HG02588 (cell line): ENCODE data around the gene CREBRF.
"Not testable (repeated sequence)": the region's sequence is repeated elsewhere in the genome, so short reads cannot be mapped to it uniquely, and the experiment has no call there.

ENCODE experiments used
- ATAC-seq: cut with Tn5 transposase; IDR thresholded peaks from one replicate; pipeline ENCODE4 v1.9.1; 2021; ENCODE audit warnings: mild to moderate bottlenecking, moderate library complexity; ENCODE audit not compliant: unreplicated experiment

Gene CREBRF

DNA sequence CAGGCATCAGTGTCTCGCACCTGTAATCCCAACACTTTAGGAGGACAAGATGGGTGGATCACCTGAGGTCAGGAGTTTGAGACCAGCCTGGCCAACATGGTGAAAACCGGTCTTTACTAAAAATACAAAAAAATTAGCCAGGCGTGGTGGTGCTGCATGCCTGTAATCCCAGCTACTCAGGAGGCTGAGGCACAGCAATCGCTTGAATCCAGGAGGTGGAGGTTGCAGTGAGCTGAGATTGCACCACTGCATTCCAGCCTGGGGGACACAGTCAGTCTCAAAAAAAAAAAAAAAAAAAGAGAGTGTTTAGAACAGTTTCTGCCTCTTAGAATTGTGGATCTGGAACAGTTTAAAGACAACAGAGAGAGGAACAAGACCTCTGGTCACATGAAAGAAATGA is 20.3 kb downstream of the CREBRF start:
- ATAC-seq = not testable (repeated sequence)

DNA sequence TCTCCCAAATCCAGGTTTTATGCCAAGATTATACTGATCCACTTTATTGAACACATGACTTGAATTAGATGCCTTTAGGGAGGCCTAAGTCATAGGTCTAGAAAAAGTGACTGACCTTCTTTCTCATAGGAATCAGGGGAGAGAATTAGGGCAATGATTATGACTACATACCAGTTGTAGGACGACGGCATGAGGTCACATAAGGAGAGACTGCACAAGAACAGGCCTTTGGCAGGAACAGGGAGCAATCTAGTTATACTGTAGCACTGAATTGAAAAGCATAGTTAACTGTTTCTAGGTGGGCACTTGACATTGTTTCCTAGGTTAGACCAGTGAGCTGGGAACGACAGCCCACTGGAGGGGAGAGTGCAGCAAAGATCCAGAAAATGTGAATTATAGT is 22.7 kb downstream of the CREBRF start:
- no peak for ATAC-seq

DNA sequence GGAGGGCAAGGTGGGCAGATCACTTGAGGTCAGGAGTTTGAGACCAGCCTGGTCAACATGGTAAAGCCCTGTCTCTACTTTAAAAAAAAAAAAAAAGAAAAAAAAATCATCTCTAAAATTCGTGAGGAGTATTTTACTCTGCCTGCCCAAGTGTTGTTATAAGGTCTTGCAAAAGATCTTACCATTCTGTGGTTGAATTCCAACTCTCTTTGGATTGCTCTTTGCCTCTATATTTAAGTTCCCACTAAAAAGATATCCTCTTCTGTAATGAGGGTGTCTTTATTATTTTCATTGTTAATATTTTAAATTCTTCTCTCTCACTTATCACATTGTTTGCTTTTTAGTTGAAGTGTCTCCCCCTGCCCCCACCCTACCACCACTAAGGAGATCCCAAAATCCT is 33.4 kb downstream of the CREBRF start:
- ATAC-seq = no peak

DNA sequence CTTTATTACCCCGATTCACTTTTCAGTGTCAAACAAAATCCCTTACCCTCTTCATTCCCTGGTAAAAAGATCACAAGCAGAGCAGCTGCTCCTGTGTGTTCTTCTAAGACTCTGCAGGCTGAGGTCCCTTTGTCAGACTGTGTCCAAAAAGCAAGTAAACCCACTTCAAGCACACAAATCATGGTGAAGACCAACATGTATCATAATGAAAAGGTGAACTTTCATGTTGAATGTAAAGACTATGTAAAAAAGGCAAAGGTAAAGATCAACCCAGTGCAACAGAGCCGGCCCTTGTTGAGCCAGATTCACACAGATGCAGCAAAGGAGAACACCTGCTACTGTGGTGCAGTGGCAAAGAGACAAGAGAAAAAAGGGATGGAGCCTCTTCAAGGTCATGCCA is 34.5 kb downstream of the CREBRF start:
- ATAC-seq = no peak

DNA sequence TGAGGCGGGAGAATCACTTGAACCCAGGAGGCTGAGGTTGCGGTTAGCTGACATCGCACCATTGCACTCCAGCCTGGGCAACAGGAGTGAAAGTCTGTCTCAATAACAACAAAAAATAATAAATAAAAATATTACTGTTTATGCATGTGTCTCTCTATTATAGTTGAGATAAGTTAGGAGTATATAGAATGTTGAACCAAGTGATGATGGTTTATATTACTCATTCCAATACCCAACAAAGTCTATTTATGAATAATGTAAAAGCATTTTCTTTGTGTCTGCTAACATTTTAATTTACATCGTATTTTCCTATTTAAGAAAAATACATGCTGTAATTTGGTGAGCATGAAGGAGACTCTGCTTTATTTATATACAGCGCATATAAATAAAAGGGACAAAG is 35.8 kb downstream of the CREBRF start:
- no peak for ATAC-seq

DNA sequence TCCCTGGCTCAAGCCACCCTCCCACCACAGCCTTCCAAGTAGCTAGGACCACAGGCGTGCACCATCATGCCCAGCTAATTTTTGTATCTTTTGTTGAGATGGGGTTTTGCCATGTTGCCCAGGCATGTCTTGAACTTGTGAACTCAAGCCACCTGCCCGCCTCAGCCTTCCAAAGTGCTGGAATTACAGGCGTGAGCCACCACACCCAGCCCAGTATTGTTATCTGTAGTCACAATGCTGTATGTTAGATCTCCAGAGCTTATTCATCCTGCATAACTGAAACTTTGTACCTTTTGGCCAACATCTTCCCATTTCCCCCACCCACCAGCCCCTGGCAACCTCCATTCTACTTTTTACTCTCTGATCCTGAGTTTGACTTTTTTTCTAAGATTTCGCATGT is 37.5 kb downstream of the CREBRF start:
- no peak for ATAC-seq

DNA sequence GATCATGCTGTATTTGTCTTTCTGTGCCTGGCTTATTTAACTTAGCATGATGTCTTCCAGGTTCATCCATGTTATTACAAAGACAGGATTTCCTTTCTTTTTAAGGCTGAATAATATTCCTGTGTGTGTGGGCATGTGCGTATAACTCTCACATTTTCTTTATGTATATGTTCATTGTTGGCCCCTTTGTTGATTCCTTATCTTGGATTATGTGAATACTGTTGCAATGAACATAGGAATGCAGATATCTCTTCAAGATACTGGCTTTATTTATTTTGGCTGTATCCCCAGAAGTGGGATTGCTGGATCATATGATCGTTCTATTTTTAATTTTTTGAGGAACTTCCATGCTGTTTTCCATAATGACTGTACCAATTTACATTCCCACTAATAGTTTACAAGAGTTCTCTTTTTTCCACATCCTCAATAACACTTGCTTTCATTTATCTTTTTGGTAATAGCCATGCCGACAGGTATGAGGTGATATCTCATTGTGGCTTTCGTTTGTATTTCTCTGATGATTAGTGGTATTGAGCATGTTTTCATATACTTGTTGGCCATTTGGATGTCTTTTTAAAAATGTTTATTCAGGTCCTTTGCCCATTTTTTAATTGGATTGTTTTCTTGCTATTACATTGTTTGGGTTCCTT is 38.0 kb downstream of the CREBRF start:
- ATAC-seq = no peak

GRCh38 chr5:173098787-173099186 is 42.6 kb downstream of the CREBRF start:
- ATAC-seq = no peak

DNA sequence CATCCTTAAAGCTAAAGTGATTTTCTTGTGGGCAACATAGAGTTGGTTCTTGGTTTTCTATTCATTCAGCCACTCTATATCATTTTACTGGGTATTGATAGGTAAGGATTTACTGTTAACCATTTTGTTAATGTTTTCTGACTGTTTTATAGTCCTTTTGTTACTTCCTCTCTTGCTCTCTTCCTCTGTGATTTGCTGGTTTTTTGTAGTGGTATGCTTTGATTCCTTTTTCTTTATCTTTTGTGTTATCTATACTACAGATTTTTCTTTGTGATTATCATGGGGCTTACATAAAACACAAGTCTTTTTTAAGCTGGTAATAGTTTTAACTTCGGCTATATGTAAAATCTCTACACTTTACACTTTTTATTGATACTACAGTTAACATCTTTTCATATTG is 43.3 kb downstream of the CREBRF start:
- ATAC-seq = no peak

DNA sequence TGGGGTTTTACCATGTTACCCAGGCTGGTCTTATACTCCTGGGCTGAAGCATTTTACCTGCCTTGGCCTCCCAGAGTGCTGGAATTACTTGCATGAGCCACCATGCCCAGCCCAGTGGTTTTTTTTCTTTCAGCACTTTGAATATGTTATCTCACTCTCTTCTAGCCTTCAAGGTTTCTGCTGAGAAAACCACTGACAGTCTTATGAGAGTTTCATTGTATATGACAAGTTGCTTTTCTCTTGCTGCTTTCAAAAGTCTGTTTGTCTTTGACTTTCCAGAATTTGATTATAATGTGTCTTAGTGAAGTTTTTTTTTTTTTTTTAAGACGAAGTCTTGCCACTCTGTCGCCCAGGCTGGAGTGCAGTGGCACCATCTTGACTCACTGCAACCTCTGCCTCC is 45.1 kb downstream of the CREBRF start:
- ATAC-seq = no peak

DNA sequence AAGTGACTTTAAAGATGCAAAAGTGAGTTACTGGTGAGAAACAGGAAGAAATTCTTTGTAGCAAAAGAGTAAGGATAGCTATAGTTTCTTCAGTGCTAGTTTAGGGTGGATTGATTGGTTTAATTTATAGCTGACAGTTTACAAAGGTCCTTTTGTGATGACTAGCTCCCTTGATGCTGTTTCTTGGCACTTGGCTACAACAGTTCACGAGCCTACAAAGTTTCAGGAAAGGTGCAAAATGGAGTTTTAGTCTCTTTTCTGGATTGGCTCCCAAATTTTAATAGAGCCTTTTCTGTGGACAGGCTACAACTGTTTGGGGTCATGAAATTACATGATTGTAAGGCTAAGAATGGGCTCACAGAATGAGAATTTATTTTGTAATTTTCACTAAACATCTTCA is 47.3 kb downstream of the CREBRF start:
- ATAC-seq = no peak

DNA sequence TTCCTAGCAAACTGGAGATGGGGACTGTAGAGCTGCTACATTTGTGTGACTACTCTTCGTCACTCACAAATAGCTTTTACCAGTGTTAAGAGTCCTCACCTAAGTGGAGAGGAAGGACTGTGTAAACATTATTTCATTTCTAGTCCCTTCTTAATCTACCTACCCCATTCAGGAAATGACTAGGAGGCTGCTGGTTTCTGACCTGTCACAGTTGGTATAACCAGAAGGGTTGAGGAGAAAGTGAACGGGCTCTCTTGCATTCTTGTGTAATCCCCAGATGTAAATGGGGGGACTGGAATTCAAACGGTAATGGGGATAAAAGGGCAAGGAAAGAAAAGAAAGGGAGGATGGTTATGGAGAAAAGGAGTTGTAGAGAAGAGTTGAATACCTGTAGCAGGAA is 52.8 kb downstream of the CREBRF start:
- ATAC-seq = no peak

- ATAC-seq = no peak
Observed at GRCh38 chr5:173114536-173114935, 58.4 kb downstream of the CREBRF start.

DNA sequence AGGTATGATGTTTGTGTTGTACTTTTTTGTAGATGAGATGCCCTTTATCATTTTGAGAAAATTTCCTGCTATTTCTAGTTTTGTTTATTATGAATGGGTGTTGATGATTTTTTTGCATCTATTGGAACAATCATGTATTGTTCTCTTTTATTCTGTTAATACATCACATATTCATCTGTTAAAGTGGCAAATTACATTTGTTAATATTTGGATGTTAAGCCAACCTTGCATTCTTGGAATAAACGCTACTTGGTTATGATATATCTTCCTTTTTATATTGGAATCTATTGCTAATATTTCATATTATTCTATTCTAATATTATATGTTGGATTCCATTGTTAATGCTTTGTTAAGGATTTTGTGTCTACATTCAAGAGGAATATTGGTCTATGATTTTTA is 63.6 kb downstream of the CREBRF start:
- ATAC-seq = no peak

DNA sequence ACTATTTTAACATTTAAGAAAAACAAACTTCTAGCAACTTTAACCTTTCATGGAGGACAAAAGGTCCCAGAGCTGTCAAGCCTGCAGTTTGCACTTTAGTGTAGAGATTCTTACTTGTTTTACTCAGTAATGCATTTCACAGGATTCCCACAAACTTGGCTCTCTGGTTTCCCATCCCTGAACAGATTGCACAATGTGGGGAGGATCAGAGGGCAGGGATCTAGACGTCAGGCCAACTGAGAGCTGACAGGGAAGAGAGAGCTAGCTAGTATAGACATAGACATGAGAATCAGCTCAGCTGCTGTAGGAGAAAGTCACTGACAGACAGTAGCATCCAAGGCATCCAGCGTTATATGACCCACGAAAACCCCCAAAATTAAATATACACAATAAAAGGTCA is 67.3 kb downstream of the CREBRF start:
- ATAC-seq = no peak

- not testable (repeated sequence) for ATAC-seq
Observed at GRCh38 chr5:173132166-173132565, 76.0 kb downstream of the CREBRF start.

DNA sequence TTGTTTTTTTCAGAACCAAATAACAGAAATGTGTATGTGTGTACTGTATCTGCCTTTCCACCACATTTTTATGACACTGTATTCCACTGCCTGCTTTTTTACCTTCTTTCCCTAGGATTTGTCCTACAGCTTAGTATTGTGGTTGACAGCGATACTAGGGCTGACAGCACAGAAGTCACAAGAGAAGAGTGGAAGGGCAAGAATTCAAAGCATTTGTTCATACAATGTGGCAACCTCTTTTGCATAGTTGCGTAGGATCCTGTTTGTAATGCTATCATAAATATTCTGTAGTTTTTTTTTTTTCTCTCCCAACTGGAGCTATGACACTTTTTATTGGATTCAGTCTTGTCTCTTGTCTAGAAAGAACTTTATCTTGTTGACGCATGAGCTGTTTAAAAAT is 82.6 kb downstream of the CREBRF start:
- no peak for ATAC-seq

- no peak for ATAC-seq
Observed at GRCh38 chr5:173139631-173140030, 83.5 kb downstream of the CREBRF start.

DNA sequence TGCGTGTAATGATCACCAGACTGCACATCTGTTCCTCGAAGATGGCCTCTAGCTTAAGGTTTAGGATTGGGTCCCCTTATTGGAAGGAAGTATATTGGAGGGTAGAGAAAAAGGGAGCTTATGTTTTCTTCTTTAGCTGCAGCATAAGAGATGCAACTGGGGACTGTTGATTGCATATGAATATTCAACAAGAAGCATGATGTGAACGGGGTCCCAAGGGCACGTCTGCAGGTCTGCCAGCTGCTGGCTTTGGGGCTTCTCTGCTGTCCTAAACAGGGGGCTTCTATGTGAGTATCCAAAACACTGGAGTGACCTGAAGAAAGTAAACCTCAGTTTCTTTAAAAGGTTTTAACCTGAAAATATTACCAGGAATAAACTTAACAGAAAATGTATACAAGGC is 84.6 kb downstream of the CREBRF start:
- no peak for ATAC-seq

DNA sequence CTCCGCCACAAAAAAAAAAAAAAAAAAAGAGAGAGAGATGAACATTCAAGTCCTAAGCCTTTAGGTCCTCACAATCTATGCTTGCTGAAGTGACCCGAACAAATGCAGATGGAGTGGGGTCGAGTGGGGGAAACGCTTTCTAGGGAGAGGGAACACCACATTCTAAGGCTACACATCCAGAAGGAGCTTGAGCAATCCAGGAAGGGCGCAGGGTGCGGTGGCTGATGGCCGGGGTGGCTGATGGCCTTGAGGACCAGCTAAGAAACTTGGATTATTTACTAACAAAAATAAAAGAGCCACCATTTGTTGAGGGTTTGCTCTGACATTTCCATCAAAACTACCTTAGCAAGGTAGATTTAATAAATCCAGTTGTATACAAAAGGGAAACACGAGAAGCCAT is 87.4 kb downstream of the CREBRF start:
- no peak for ATAC-seq

GRCh38 chr5:173144200-173145176 is 88.3 kb downstream of the CREBRF start, which contains the start of gene BNIP1:
TSS of gene BNIP1 (plus strand) at chr5:173144531. CDS start at chr5:173144546, 15 bp downstream.
- peak; percentile 91 for ATAC-seq

- no peak for ATAC-seq
Observed at GRCh38 chr5:173148354-173148753, 92.2 kb downstream of the CREBRF start.
